NCI-H1092 treated with DMSO at 0.1 percent for 48 hours (cell line): ENCODE measurements around the gene SPTBN4.
"Not testable (repeated sequence)": the region's sequence is repeated elsewhere in the genome, so short reads cannot be mapped to it uniquely, and the experiment has no call there.

Source experiments
- DNase-seq: peaks from one replicate; lab custom pipeline; 2025; lab: John Stamatoyannopoulos, UW

SPTBN4 gene

DNA sequence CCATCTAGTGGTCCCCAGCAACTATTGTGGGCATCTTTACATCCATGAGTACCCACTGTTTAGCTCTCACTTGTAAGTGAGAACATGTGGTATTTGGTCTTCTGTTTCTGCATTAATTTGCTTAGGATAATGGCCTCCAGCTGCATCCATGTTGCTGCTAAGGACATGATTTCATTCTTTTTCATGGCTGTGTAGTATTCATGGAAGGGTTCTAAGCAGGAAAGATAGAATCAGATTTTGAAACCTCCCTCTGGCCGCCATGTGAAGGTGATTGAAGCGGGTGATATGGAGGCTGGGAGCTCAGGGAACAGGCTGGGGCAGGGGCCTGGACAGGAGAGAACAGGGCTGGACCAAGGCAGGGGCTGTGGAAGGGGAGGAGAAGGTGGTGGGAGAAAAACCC lies 154.5 kb downstream of the SPTBN4 start:
- DNase-seq = no peak

DNA sequence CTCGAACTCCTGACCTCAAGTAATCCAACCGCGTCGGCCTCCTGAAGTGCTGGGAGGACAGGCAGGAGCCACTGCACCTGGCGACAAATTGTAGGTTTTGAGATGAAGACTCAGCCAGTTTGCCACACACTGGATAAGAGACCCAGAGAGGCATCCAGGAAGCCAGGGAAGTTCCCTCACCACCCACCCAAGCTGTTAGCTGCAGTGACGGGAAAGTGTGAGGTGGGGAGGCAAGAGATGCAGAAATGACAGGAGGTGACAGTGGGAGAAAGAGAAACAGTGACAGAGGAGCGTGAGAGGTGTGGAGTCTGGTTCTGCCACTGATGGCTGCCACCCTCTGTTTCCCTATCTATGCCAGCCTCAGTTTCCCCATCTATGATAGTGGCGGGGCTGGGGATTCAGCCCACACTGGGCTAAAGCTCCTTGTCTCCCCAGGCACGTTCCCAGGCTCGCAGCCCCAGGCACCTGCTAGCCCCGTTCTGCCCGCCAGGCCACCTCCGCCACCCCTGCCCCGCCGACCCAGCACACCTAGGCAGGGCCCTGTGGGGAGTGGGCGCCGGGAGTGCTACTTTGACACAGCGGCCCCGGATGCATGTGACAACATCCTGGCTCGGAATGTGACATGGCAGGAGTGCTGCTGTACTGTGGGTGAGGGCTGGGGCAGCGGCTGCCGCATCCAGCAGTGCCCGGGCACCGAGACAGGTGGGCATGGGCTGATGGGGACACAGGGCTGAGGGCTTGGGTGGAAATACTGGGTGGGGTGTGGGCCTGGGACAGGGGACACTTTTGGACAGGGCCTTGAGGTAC lies 155.4 kb downstream of the SPTBN4 start:
- no peak for DNase-seq

DNA sequence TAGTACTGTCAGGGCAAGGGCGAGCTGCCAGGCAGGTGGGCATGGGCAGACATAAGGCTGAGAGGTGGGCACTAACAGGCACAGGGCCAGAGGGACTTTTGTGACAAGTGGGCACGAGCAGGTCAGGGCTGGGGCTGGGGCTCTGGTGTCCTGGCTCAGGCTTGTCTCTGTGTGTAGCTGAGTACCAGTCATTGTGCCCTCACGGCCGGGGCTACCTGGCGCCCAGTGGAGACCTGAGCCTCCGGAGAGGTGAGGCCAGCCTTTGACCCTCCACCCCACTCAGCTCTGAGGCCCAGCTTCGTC lies 155.9 kb downstream of the SPTBN4 start:
- no peak for DNase-seq

DNA sequence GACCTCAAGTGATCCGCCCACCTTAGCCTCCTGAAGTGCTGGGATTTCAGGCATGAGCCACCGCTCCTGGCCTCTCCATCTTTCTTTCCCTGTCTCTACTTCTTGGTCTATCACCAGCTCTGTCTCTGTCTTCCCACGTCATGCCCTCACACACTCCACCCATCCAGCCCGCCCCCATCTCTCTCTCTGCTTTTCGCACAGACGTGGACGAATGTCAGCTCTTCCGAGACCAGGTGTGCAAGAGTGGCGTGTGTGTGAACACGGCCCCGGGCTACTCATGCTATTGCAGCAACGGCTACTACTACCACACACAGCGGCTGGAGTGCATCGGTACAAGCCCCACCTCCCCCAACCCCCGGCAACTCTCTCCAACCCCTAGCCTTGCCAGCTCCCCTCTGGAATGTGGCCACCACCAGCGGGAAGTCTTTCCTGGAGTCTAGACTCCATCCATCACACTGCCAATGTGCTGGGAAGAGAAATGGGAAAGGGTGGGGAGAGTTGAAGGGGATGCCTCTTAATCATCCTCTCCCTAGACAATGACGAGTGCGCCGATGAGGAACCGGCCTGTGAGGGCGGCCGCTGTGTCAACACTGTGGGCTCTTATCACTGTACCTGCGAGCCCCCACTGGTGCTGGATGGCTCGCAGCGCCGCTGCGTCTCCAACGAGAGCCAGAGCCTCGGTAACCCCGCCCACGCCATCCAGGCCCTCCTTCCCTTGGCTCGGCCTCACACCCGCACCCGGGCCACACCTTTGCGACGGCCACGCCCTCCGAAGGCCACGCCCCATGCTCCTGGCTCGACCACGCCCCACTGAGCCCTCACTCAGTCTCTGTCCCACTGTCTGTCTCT lies 156.8 kb downstream of the SPTBN4 start:
- peak; percentile 16 for DNase-seq

DNA sequence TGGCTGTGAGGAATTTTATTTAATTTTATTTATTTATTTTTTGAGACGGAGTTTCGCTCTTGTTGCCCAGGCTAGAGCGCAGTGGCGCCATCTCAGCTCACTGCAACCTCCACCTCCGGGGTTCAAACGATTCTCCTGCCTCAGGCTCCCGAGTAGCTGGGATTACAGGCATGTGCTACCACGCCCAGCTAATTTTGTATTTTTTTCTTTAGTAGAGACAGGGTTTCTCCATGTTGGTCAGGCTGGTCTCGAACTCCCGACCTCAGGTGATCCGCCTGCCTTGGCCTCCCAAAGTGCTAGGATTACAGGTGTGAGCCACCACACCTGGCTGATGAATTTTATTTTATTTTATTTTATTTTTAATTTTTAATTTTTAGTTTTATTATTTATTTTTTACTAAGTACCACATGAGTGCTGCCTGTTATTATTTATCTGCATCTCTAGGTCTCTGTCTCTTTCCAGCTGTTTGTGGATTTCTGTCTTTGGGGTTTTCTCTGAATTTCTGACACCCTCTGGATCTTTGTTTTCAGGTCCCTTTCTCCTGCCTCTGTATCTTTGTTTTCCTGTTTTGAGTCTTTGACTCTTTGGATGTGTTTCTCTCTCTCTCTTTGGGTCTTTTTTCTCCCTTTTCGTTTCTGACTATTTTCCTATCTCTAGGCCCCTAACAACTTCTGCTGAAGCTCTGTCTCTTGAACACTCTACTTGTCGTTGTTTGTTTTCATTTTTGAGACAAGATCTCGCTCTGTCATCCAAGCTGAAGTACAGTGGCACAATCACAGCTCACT lies 157.8 kb downstream of the SPTBN4 start:
- not testable (repeated sequence) for DNase-seq

DNA sequence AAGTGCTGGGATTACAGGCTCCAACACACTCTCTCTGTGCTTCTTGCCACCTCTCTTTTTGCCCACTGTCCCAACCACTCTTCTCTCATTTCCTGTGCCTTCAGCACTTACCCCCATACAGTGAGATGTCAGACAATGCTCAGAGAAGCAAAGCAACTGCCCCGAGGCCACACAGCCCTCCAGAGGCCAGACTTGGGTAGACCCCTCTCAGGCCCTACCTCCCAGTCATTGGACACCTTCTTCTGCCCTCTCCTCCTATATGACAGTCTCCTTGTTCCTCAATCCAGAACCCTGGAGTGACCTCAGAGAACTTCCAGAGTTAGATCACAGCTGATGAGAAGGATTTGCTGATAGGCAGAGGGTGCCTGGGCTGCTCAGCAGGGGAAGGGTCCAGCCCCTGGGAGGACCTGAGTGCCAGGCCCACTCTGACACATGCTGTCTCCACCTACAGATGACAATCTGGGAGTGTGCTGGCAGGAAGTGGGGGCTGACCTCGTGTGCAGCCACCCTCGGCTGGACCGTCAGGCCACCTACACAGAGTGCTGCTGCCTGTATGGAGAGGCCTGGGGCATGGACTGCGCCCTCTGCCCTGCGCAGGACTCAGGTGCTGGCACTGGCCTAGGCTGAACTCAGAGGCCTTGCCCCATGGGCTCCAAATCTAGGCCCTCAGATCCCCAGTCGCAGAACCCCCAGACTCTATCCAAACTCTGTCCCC lies 158.8 kb downstream of the SPTBN4 start:
- DNase-seq = no peak
